ENCODE results near the gene HMCN2.

GRCh38 chr9:130358928-130359327 lies 93.4 kb downstream of the HMCN2 start:
- no peak for TF ChIP-seq BCL3 (IDR thresholded peaks at IDR 0.05)
- no peak for TF ChIP-seq RCOR1 (IDR thresholded peaks at IDR 0.05; ENCODE audit: low read depth, low read length)
- TF ChIP-seq, protein P1, sequence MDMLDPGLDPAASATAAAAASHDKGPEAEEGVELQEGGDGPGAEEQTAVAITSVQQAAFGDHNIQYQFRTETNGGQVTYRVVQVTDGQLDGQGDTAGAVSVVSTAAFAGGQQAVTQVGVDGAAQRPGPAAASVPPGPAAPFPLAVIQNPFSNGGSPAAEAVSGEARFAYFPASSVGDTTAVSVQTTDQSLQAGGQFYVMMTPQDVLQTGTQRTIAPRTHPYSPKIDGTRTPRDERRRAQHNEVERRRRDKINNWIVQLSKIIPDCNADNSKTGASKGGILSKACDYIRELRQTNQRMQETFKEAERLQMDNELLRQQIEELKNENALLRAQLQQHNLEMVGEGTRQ (IDR thresholded peaks at IDR 0.05), result no peak
- no peak for TF ChIP-seq POLR2A (IDR thresholded peaks at IDR 0.05; ENCODE audit: low read length)
- TF ChIP-seq MAFK (IDR thresholded peaks at IDR 0.05; ENCODE audit: partially characterized antibody), result no peak
- TF ChIP-seq RNF2 (IDR thresholded peaks at IDR 0.05; ENCODE audit: borderline replicate concordance, low read depth), result no peak
- TF ChIP-seq, protein P2, sequence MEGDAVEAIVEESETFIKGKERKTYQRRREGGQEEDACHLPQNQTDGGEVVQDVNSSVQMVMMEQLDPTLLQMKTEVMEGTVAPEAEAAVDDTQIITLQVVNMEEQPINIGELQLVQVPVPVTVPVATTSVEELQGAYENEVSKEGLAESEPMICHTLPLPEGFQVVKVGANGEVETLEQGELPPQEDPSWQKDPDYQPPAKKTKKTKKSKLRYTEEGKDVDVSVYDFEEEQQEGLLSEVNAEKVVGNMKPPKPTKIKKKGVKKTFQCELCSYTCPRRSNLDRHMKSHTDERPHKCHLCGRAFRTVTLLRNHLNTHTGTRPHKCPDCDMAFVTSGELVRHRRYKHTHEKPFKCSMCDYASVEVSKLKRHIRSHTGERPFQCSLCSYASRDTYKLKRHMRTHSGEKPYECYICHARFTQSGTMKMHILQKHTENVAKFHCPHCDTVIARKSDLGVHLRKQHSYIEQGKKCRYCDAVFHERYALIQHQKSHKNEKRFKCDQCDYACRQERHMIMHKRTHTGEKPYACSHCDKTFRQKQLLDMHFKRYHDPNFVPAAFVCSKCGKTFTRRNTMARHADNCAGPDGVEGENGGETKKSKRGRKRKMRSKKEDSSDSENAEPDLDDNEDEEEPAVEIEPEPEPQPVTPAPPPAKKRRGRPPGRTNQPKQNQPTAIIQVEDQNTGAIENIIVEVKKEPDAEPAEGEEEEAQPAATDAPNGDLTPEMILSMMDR (IDR thresholded peaks at IDR 0.05), result no peak
- no peak for TF ChIP-seq SMC3 (IDR thresholded peaks at IDR 0.05)
- TF ChIP-seq CEBPB (IDR thresholded peaks at IDR 0.05), result no peak
